Measurements from ENCODE around the gene COPS3.
"Not testable (repeated sequence)": the region's sequence is repeated elsewhere in the genome, so short reads cannot be mapped to it uniquely, and the experiment has no call there.

The COPS3 gene

GRCh38 chr17:17279316-17279715 lies 1.7 kb downstream of the COPS3 start:
- peak overlapping the region; percentile 99 for H3K4me3 ChIP-seq (ENCODE audit: low read depth, low read length)
- TF ChIP-seq CTCF (conservative IDR thresholded peaks at IDR 0.05; ENCODE audit: low read depth, low read length), result no peak
- no peak for DNase-seq (ENCODE audit: low read depth)

- DNase-seq (ENCODE audit: low read depth); H3K4me3 ChIP-seq (ENCODE audit: low read depth, low read length): not testable (repeated sequence)
These were observed 3.6 kb downstream of the COPS3 start for GRCh38 chr17:17277431-17277830.

GRCh38 chr17:17275971-17276370 lies 5.1 kb downstream of the COPS3 start:
- no peak for DNase-seq (ENCODE audit: low read depth)
- H3K4me3 ChIP-seq (ENCODE audit: low read depth, low read length), result no peak overlapping the region
- TF ChIP-seq CTCF (conservative IDR thresholded peaks at IDR 0.05; ENCODE audit: low read depth, low read length), result no peak

- DNase-seq (ENCODE audit: low read depth), result peak; percentile 11
- H3K4me3 ChIP-seq (ENCODE audit: low read depth, low read length), result no peak overlapping the region
- TF ChIP-seq CTCF (conservative IDR thresholded peaks at IDR 0.05; ENCODE audit: low read depth, low read length), result peak; percentile 46
These were observed 10.9 kb downstream of the COPS3 start for GRCh38 chr17:17269926-17270773.

GRCh38 chr17:17264430-17264829 lies 16.6 kb downstream of the COPS3 start:
- no peak for TF ChIP-seq CTCF (conservative IDR thresholded peaks at IDR 0.05; ENCODE audit: low read depth, low read length)
- DNase-seq (ENCODE audit: low read depth), result no peak
- no peak overlapping the region for H3K4me3 ChIP-seq (ENCODE audit: low read depth, low read length)

- DNase-seq (ENCODE audit: low read depth), result no peak
- no peak overlapping the region for H3K4me3 ChIP-seq (ENCODE audit: low read depth, low read length)
- TF ChIP-seq CTCF (conservative IDR thresholded peaks at IDR 0.05; ENCODE audit: low read depth, low read length), result no peak
These were observed 22.0 kb downstream of the COPS3 start for GRCh38 chr17:17258998-17259397.

GRCh38 chr17:17258011-17258410 lies 23.0 kb downstream of the COPS3 start:
- TF ChIP-seq CTCF (conservative IDR thresholded peaks at IDR 0.05; ENCODE audit: low read depth, low read length), result no peak

More at GRCh38 chr17:17258011-17258410, 23.0 kb downstream of the COPS3 start:
- DNase-seq (ENCODE audit: low read depth), result no peak
- no peak overlapping the region for H3K4me3 ChIP-seq (ENCODE audit: low read depth, low read length)
